ENCODE results near the gene REN.
A peak's percentile ranks its signal among the peaks of the same experiment; 100 is the strongest.

REN gene

GRCh38 chr1:204131978-204132377, 34.2 kb downstream of the REN start:
- no peak for DNase-seq (ENCODE audit: low read depth)

DNA sequence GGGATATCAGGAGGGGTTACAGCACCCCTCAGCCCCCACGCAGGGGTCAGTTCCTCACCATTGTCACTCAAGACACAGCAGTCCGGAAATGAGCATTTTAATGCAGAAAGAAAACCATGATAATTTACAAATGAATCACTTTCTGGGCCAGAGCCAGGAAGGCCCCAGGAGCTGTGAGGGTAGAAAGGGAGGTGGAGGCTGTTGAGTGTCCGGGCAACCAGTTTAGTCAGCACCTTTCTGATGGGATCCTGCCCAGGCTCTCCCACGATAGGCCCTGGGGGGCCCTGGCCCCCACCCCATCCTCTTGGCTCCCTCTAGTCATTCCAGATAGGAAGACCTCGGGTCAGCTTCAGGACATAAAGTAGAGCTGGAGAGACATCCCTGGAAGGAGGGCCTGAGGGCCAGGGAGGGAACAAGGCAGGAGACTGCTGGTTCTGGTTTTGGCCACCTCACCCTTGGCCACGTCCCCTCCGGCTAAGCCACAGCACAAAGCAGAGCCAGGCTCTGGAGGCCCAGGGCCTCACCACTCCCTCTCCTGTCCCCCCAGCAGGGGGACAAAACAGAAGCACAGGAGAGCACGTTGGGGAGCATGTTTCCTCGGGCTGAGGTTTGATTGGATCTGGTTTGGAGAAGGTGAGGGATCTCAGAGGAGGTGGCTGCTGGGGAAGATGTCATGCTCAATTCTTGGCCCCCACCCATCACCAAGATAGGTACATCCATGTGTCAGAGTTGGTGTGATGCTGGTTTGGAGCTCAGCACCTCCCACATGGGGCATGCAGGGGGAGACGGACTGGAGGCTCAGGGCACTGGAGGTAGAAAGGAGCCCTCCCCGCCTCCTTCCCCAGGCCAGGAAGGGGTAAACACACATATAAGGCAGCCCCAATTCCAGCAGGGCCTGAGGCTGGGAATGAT, 34.9 kb downstream of the REN start:
- DNase-seq (ENCODE audit: low read depth), result no peak

DNA sequence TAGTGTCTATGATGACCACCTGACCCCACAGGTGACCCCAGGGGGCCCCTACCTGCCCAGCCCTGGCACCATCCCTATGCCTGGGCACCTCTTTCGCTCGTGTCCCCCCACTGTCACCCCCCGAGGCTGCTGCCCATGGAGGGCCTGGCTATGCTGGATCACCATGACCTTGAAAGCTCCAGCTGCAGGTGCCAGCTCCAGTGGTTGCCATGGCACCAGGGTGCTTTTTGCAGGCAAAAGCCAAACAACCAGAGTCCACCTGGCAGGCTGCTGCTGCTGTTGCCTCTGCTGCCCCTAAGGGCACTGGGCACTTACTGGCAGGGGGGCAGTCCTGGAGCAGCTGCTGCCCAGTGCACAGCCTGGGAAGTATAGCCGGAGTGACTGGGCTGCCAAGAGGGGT, 36.0 kb downstream of the REN start:
- no peak for DNase-seq (ENCODE audit: low read depth)

DNA sequence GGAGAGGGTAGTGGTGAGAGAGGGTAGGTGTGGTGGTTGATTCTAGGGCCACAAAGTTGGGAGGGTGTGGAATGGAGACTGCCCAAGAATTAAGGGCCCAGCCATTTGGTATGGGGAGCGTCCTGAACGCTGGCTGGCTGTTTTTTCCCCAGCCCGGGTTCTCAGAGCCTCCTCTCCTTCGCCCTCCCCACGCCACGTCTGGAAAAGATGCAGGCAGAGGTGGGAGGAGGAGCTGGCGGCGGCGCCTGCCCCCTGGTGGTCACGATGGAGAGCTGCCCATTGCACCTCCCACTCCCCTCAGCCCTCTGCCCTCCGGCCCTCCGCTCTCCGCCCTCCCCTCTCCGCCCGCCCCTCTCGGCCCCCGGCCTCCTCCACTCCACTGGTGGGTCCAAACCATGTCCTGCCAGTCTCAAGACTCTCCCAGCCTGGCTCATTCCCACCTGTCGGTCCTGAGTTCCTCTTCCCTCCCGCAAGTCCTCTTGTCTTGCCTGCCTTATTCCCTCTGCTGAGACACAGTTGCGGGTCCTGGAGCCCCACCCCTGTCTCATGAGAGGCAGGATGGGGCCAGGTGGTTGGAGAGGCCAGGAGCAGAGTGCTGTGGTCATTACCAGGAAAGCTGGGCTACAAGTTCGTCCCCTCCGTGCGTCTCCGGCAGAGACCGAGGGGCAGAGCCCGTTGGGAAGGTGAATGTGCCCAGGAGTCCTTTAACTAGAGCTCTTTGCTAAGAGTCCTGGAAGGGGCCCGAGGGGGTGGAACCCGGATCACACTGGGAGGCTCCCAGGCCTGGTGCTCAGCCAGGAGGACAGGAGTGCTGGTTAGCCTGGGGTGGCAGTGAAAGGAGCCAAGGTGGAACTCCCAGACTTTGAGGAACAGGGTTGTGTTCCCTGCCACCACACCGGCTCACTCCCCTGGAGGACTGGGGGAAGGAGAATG, 36.9 kb downstream of the REN start:
- DNase-seq (ENCODE audit: low read depth), result peak; percentile 36

DNA sequence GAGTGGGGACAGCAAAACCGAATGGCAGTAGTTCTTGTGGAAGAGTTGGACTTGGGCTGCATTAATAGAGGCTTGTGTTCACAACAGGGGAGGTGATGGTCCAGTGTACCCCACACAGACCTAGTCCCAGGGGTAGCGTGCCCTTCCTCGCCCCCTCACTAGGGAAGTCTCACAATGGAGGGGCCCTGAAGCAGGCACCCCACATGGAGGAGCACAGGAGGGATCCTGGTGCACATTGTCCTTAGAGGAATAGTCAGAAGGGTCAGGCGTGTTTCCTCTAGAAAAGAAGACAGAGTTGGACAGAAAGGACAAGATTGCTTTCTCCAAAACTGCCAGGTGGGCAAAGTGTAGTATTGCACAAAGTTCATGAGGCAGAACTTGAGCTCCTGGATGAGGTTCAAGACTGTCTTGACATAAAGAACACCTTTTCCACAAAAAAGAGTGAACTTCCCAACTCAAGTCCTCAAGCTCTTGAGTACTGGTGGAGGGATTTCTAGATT, 37.6 kb downstream of the REN start:
- no peak for DNase-seq (ENCODE audit: low read depth)

- no peak for DNase-seq (ENCODE audit: low read depth)
Measured at GRCh38 chr1:204127597-204128242, 38.4 kb downstream of the REN start.

- no peak for DNase-seq (ENCODE audit: low read depth)
Measured at GRCh38 chr1:204126956-204127355, 39.2 kb downstream of the REN start.

GRCh38 chr1:204126386-204126785, 39.8 kb downstream of the REN start:
- DNase-seq (ENCODE audit: low read depth), result no peak

DNA sequence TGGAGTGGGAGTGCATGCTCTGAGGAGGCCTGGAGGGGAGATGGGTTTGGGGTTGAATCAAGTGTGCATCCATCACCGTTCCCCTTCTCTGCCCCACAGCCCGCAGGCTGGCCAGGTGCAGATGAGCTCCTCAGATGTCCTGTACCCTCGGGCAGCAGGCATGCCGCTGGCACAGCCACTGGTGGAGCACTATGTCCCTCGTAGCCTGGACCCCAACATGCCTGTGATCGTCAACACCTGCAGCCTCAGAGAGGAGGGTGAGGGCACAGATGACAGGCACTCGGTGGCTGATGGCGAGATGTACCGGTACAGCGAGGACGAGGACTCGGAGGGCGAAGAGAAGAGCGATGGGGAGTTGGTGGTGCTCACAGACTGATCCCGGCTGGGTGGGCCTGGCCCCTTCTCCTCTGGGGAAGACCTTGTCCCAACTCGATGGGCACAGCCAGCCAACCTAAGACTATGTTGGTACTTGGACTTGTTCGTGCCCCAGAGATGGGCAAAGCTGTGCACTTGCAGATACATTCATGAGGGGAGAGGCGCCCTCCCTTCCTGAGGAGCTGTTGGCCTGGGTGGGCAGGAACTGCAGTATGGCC, 40.3 kb downstream of the REN start:
- no peak for DNase-seq (ENCODE audit: low read depth)

- no peak for DNase-seq (ENCODE audit: low read depth)
Measured at GRCh38 chr1:204124639-204125038, 41.5 kb downstream of the REN start.

- DNase-seq (ENCODE audit: low read depth), result no peak
Measured at GRCh38 chr1:204123376-204123775, 42.8 kb downstream of the REN start.

DNA sequence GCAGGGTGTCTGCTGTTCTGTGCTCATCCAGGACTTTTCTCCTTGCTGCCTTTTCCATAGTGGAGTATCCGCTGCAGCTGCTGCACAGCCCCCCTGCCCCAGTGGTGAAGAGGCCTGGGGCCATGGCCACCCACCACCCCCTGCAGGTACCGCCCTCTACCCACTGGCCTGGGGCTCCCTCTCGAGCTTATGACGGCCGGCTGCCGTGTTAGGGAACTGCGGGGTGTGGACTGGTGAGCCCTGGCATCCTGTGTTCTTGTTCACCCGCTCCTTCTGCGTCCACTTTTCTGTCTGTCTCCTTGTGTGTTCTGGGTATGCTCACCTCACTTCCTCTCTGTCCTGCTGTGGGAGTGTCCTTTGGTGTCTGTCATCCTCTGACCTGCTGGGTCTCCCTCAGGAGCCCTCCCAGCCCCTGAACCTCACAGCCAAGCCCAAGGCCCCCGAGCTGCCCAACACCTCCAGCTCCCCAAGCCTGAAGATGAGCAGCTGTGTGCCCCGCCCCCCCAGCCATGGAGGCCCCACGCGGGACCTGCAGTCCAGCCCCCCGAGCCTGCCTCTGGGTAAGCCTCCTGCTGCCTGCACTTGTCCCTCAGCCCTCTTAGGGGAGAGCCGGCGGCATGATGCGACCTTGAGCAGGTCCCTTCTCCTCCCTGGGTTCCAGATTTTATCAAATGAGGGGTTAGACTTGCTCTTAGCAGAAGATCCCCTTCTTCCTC, 44.1 kb downstream of the REN start:
- no peak for DNase-seq (ENCODE audit: low read depth)

- DNase-seq (ENCODE audit: low read depth), result no peak
Measured at GRCh38 chr1:204116539-204116938, 49.6 kb downstream of the REN start.

DNA sequence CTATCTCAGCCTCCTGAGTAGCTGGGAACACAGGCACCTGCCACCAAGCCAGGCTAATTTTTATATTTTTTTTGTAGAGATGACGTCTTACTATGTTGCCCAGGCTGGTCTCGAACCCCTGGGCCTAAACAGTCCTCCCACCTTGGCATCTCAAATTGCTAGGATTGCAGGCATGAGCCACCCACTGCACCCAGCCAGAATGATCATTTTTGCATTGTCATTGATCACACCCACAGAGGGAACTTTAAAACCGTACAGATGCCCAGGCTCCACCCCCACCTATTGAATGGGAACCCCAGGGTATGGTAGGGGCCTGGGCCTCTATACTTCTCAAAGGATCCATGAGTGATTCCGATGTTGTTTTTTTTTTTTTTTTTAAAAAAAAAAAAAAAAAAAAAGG, 51.0 kb downstream of the REN start:
- no peak for DNase-seq (ENCODE audit: low read depth)

DNA sequence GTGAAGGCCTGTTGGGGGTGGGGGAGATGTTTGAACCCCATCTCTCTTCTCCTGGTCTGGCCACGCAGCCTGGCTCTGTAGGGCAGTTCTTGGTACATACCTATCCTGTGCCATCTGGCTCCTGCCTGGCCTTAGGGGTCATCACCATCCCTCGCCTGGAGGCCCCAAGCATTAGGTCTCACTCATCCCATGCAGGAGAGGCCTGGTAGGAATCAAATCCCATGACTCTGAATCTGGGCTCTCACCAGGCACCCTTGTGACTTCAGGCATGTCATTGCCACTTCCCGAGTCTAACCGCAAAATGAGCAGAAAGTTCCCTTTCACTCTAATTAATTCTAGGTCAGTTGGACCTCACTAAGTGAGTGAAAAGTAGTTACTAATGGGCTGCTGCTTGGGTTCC, 51.5 kb downstream of the REN start:
- no peak for DNase-seq (ENCODE audit: low read depth)

DNA sequence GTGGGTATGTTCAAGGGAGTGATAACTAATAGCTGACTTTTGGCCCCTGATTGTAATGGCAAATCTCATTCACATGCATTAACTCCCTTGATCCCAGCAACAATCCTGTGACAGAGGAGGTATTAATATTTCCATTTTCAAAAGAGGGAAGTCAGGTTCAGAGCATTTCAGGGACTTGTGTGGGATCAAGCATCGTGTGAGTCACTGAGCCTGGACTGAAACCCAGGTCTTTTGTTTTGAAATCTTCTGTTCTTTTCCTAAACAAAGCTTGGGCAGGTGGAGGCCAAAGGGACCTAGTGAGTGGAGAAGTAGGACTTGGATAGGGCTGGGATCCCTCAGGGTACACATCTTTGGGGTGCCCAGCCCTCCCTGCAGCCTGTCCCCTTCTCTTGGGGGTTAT, 52.2 kb downstream of the REN start:
- no peak for DNase-seq (ENCODE audit: low read depth)

- DNase-seq (ENCODE audit: low read depth), result no peak
Measured at GRCh38 chr1:204112876-204113730, 53.0 kb downstream of the REN start.

- DNase-seq (ENCODE audit: low read depth), result no peak
Measured at GRCh38 chr1:204110894-204111633, 55.1 kb downstream of the REN start.

GRCh38 chr1:204108312-204109141, 57.6 kb downstream of the REN start:
- no peak for DNase-seq (ENCODE audit: low read depth)
